ENCODE measurements around the gene ZFP69B. TPM values are rescaled to one million over a fixed set of nuclear protein-coding genes. Genes with fewer than 3 reads are reported as not detected.

ZFP69B gene
- total RNA-seq, 1 donor from 2014 or later: 1.3 TPM

DNA sequence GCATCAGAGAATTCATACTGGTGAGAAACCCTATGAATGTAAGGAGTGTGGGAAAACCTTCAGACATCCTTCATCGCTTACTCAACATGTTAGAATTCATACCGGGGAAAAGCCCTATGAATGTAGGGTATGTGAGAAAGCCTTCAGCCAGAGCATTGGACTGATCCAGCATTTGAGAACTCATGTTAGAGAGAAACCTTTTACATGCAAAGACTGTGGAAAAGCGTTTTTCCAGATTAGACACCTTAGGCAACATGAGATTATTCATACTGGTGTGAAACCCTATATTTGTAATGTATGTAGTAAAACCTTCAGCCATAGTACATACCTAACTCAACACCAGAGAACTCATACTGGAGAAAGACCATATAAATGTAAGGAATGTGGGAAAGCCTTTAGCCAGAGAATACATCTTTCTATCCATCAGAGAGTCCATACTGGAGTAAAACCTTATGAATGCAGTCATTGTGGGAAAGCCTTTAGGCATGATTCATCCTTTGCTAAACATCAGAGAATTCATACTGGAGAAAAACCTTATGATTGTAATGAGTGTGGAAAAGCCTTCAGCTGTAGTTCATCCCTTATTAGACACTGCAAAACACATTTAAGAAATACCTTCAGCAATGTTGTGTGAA lies 12.8 kb downstream of the ZFP69B start:
- no peak overlapping the region for H3K27ac ChIP-seq
- H3K4me3 ChIP-seq: no peak overlapping the region
- ATAC-seq: no peak
- TF ChIP-seq, protein P1, sequence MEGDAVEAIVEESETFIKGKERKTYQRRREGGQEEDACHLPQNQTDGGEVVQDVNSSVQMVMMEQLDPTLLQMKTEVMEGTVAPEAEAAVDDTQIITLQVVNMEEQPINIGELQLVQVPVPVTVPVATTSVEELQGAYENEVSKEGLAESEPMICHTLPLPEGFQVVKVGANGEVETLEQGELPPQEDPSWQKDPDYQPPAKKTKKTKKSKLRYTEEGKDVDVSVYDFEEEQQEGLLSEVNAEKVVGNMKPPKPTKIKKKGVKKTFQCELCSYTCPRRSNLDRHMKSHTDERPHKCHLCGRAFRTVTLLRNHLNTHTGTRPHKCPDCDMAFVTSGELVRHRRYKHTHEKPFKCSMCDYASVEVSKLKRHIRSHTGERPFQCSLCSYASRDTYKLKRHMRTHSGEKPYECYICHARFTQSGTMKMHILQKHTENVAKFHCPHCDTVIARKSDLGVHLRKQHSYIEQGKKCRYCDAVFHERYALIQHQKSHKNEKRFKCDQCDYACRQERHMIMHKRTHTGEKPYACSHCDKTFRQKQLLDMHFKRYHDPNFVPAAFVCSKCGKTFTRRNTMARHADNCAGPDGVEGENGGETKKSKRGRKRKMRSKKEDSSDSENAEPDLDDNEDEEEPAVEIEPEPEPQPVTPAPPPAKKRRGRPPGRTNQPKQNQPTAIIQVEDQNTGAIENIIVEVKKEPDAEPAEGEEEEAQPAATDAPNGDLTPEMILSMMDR (IDR thresholded peaks at IDR 0.05): no peak
- no peaks in the 10 kb centered on the region for H3K27me3 ChIP-seq (ENCODE audit: low read depth)
- intact Hi-C loops (cut with DNase I): no loop called here
- H3K36me3 ChIP-seq: no peaks in the 10 kb centered on the region
- H3K4me1 ChIP-seq: no peaks in the 10 kb centered on the region
- peaks cover 99% of the 10 kb centered on the region for H3K9me3 ChIP-seq
- DNase-seq: no peak

DNA sequence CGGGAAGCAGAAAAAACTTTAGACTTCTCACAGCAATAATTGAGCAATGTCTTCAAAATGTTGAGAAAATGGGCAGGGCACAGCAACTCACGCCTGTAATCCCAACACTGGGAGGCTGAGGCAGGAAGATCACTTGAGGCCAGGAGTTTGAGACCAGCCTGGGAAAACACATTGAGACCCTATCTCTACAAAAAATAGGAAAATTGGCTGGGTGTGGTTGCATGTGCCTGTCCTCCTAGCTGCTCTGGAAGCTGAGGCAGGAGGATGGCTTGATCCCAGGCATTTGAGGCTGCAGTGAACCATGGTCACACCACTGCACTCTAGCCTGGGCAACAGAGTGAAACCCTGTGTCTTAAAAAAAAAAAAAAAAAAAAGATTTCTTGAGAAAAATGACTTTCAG lies 19.1 kb downstream of the ZFP69B start:
- no peak for DNase-seq
- Histone ChIP-seq H3K36me3 (no peaks in the 10 kb centered on the region), H3K27me3 (ENCODE audit: low read depth) (no peaks in the 10 kb centered on the region), H3K4me3 (no peak overlapping the region), H3K27ac (no peak overlapping the region), H3K4me1 (no peaks in the 10 kb centered on the region), H3K9me3 (peaks cover 81% of the 10 kb centered on the region)
- TF ChIP-seq, protein P1 (IDR thresholded peaks at IDR 0.05): no peak
- no peak for ATAC-seq
- intact Hi-C loops (cut with DNase I): no loop called here

DNA sequence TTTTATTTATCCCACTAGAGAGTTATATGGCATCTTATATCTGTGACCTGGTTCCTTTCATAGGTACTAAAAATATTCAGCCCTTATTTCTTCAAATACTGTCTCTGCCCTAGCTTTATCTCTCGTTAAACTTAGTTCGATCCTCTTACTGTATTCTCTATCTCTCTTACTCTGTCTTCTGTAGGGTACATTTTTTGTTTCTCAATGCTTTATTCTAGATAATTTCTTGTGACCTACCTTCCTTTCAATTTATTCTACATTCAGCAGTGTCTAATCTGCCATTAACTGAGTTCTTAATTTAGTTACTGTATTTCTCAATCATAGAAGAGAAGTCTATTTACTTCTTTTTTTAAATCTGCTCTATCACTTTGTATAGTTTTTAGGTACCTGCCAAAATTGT lies 25.0 kb downstream of the ZFP69B start:
- ATAC-seq (no peak), DNase-seq (no peak)
- Histone ChIP-seq H3K27me3 (ENCODE audit: low read depth) (no peaks in the 10 kb centered on the region), H3K4me1 (peaks cover 12% of the 10 kb centered on the region), H3K36me3 (no peaks in the 10 kb centered on the region), H3K4me3 (no peak overlapping the region), H3K27ac (no peak overlapping the region), H3K9me3 (peaks cover 32% of the 10 kb centered on the region)
- TF ChIP-seq, protein P1 (IDR thresholded peaks at IDR 0.05): no peak
- intact Hi-C loops (cut with DNase I): no loop called here

DNA sequence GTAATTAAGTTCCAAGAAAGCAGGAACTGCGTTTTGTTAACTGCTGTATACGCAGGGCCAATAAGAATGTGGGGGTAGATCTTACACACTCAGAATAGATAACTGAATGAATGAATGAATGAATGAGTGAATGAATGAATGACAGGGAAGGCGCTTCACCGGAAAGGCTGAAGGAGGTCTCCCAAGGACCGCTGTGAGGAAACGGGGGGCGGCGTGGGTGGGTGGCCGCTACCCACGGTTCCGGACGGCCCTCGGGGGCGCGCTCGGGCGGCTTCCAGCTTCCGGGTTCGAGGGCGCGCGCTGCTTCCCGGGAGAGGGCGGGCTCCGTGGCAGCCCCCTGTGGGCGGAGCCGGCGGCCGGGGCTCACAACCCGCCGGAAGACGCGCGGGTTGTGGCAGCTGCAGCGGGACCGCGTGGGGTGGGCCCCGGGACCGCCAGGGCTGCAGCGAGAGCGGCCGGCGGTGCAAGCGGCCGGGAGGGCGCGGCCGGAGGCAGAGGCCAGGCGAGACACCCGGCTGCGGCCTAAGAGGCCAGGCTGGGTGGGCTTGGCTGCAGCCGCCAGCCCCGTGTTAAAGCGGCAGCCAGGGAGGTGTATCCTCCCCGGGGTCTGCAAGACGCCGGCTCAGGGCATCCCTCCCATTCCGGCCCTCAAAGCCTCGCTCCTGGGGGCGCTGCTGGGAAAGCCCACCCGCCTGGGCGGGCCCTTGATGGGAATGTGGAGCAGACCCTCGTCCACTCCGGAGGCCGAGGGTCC lies 26.8 kb downstream of the ZFP69B start, which contains the start of gene ZFP69:
Gene ZFP69 (plus strand): TSS at position 367 of the 754 bp plus-strand sequence. CDS start 2,072 bp downstream, outside the sequence.
- intact Hi-C loops (cut with DNase I): no loop called here
- Histone ChIP-seq H3K27me3 (ENCODE audit: low read depth) (no peaks in the 10 kb centered on the region), H3K9me3 (peaks cover 19% of the 10 kb centered on the region), H3K36me3 (no peaks in the 10 kb centered on the region), H3K4me1 (peaks cover 12% of the 10 kb centered on the region), H3K4me3 (peak within 1 kb of the TSS; percentile 93), H3K27ac (peak within 1 kb of the TSS; percentile 77)
- TF ChIP-seq, protein P1 (IDR thresholded peaks at IDR 0.05): no peak
- ATAC-seq (peak; percentile 97), DNase-seq (peak; percentile 85)

DNA sequence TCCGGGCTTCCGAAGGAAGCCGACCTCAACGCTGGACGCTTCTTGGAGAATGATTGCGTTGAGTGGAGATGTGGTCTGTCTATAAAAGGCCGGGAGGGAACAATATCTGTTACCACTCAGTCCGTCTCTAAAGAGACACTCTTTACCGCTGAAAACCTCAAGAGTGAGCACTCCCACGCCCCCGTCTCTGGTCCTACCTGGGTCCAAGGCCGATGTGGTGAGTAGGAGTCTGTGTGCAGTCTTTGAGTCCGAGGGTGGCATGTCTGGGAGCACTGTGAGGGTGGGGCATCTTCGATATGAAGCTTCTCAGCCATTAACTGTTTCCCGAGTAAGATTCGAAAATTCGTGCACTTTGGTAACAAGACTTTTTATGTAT lies 27.4 kb downstream of the ZFP69B start:
- peak overlapping the region; percentile 77 for H3K27ac ChIP-seq
- no peak for DNase-seq
- no peaks in the 10 kb centered on the region for H3K36me3 ChIP-seq
- ATAC-seq: peak; percentile 55 to 59
- peak overlapping the region; percentile 93 for H3K4me3 ChIP-seq
- intact Hi-C loops (cut with DNase I): no loop called here
- no peaks in the 10 kb centered on the region for H3K27me3 ChIP-seq (ENCODE audit: low read depth)
- TF ChIP-seq, protein P1 (IDR thresholded peaks at IDR 0.05): no peak
- H3K4me1 ChIP-seq: peaks cover 12% of the 10 kb centered on the region
- peaks cover 19% of the 10 kb centered on the region for H3K9me3 ChIP-seq
